Transverse colon (tissue), 4 donors: Measurements from ENCODE around the gene AGPS.

Experiments used
- EP300 ChIP-seq: sonication (generic); formaldehyde crosslinking; IDR thresholded peaks from one replicate; pipeline ENCODE4 v1.6.1; 2017; ENCODE audit warnings: antibody characterized with exemption, low read depth
- POLR2A ChIP-seq: fragments of 450-650 bp; IDR thresholded peaks from one replicate; pipeline ENCODE4 v1.6.1; 2016; ENCODE audit warnings: antibody characterized with exemption, mild to moderate bottlenecking, moderate library complexity
- POLR2AphosphoS5 ChIP-seq, 3 donors: sonication (generic); formaldehyde crosslinking; IDR thresholded peaks; one replicate each; pipeline ENCODE4 v1.6.1; 2016; ENCODE audit warnings: antibody characterized with exemption in 3 of 3
- TF ChIP-seq, protein P1 (sequence below), 5 experiments: fragments of 200-600 bp in 3 of 5; fragments of 450-650 bp in 2 of 5; sonication (generic) in 3 of 5; IDR thresholded peaks; 1 replicate in 2 of 5; 2 replicates in 3 of 5; pipeline ENCODE4 v1.5.1; 2016 to 2017; ENCODE audit warnings: antibody characterized with exemption in 5 of 5, inconsistent platforms in 3 of 5, mild to moderate bottlenecking in 2 of 5, moderate library complexity in 1 of 5

DNA sequence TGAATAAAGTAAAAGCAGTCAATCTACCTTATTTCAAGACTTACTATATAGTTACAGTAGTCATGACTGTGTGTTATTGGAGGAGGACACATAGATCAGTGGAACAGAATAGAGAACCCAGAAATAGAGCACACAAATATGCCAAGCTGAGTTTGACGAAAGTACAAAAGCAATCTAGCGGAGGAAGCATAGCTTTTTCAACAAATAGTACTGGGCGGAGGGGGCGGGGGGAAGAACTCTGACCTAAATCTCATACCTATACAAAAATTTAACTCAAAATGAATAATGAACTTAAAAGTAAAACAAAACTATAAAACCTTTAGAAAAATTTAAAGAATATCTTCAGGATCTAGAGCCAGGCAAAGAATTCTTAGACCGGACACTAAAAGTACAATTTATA, 139.1 kb downstream of the AGPS start:
- no peak for TF ChIP-seq POLR2A
- no peak for TF ChIP-seq POLR2AphosphoS5 (IDR thresholded peaks at IDR 0.05)
- TF ChIP-seq, protein P1, sequence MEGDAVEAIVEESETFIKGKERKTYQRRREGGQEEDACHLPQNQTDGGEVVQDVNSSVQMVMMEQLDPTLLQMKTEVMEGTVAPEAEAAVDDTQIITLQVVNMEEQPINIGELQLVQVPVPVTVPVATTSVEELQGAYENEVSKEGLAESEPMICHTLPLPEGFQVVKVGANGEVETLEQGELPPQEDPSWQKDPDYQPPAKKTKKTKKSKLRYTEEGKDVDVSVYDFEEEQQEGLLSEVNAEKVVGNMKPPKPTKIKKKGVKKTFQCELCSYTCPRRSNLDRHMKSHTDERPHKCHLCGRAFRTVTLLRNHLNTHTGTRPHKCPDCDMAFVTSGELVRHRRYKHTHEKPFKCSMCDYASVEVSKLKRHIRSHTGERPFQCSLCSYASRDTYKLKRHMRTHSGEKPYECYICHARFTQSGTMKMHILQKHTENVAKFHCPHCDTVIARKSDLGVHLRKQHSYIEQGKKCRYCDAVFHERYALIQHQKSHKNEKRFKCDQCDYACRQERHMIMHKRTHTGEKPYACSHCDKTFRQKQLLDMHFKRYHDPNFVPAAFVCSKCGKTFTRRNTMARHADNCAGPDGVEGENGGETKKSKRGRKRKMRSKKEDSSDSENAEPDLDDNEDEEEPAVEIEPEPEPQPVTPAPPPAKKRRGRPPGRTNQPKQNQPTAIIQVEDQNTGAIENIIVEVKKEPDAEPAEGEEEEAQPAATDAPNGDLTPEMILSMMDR (IDR thresholded peaks at IDR 0.05) = no peak
- TF ChIP-seq EP300 = no peak
